H1 (cell line): ENCODE data around the gene TMEM232. TPM values are rescaled to one million over a fixed set of nuclear protein-coding genes. Genes with fewer than 3 reads are reported as not detected.

Source experiments
- CTCF ChIA-PET: fragments of 300-600 bp; sonication (Branson Sonifier 250); formaldehyde crosslinking; loops from one replicate; lab custom pipeline; 2021; ENCODE audit not compliant: partially characterized antibody; lab: Charles Lee
- POLR2A ChIA-PET: fragments of 300-600 bp; sonication (Branson Sonifier 250); formaldehyde crosslinking; loops from one replicate; lab custom pipeline; 2021; ENCODE audit warnings: inconsistent platforms; ENCODE audit not compliant: partially characterized antibody; lab: Charles Lee
- DNase-seq, 2 experiments: peaks; one replicate each; pipeline versions ENCODE4 v3.0.0 to v3.0.0-alpha.2; 2010 to 2022; ENCODE audit warnings: low spot score in 2 of 2, low read depth in 1 of 2, mixed read lengths in 1 of 2
- FAIRE-seq: peaks from 2 replicates; lab custom pipeline; 2011; peaks lifted over from hg19 to GRCh38; lab: Jason Lieb, UNC
- H2AFZ ChIP-seq: 2 replicates; pipeline ENCODE4 v1.8.1; 2012; ENCODE audit warnings: low read length, inconsistent platforms
- H2AK5ac ChIP-seq: 2 replicates; pipeline ENCODE4 v1.6.1; 2013; ENCODE audit warnings: low read depth, low read length
- H2BK120ac ChIP-seq: replicated peaks from 2 replicates; pipeline ENCODE3; 2013; ENCODE audit warnings: low read depth, low read length, inconsistent platforms
- H2BK12ac ChIP-seq: 2 replicates; pipeline ENCODE4 v1.6.1; 2013; ENCODE audit warnings: low read depth, low read length
- H2BK15ac ChIP-seq: 2 replicates; pipeline ENCODE4 v1.6.1; 2013; ENCODE audit warnings: low read length
- H2BK20ac ChIP-seq: 2 replicates; pipeline ENCODE4 v1.6.1; 2013; ENCODE audit warnings: low read length
- H2BK5ac ChIP-seq: 2 replicates; pipeline ENCODE4 v1.6.1; 2013; ENCODE audit warnings: low read depth, low read length
- H3K14ac ChIP-seq: 2 replicates; pipeline ENCODE4 v1.6.1; 2013; ENCODE audit warnings: inconsistent platforms; ENCODE audit not compliant: insufficient read length
- H3K18ac ChIP-seq: 2 replicates; pipeline ENCODE4 v1.6.1; 2013; ENCODE audit warnings: low read length; ENCODE audit errors: extremely low read depth
- H3K23ac ChIP-seq: 2 replicates; pipeline ENCODE4 v1.6.1; 2013; ENCODE audit warnings: inconsistent platforms; ENCODE audit not compliant: insufficient read length
- H3K23me2 ChIP-seq: 2 replicates; pipeline ENCODE4 v1.6.1; 2013; ENCODE audit warnings: low read depth, low read length
- H3K27ac ChIP-seq: 2 replicates; pipeline ENCODE4 v1.6.1; 2011; ENCODE audit warnings: low read depth, low read length, inconsistent platforms
- H3K27me3 ChIP-seq, 4 experiments: replicated peaks in 1 of 4; 1 replicate in 1 of 4; 2 replicates in 3 of 4; pipeline versions ENCODE4 v1.6.1 to v1.8.1; 2011 to 2013; ENCODE audit warnings: low read length in 3 of 4, mild to moderate bottlenecking in 3 of 4, inconsistent platforms in 2 of 4, mixed read lengths in 2 of 4, moderate library complexity in 1 of 4; ENCODE audit not compliant: control insufficient read depth in 3 of 4, insufficient read depth in 3 of 4; ENCODE audit errors: extremely low read depth in 1 of 4
- H3K36me3 ChIP-seq, 4 experiments: 2 replicates each; pipeline versions ENCODE4 v1.6.1 to v1.8.1; 2011 to 2013; ENCODE audit warnings: mild to moderate bottlenecking in 4 of 4, low read length in 3 of 4, moderate library complexity in 2 of 4, control low read depth in 1 of 4, inconsistent platforms in 1 of 4; ENCODE audit not compliant: insufficient read depth in 4 of 4, control insufficient read depth in 2 of 4
- H3K4ac ChIP-seq: replicated peaks from 2 replicates; pipeline ENCODE3; 2013; ENCODE audit warnings: low read length, low read depth, mixed read lengths, inconsistent platforms; ENCODE audit not compliant: insufficient read length
- H3K4me1 ChIP-seq, 4 experiments: replicated peaks in 1 of 4; 1 replicate in 1 of 4; 2 replicates in 3 of 4; pipeline versions ENCODE4 v1.6.1 to v1.8.1; 2011 to 2013; ENCODE audit warnings: low read length in 3 of 4, inconsistent platforms in 2 of 4, mixed read lengths in 1 of 4; ENCODE audit not compliant: insufficient read depth in 4 of 4, control insufficient read depth in 3 of 4
- H3K4me2 ChIP-seq, 2 experiments: 2 replicates each; pipeline versions ENCODE4 v1.6.1 to v1.8.1; 2011 to 2013; ENCODE audit warnings: low read depth in 2 of 2, low read length in 2 of 2, control low read depth in 1 of 2, inconsistent platforms in 1 of 2, mild to moderate bottlenecking in 1 of 2; ENCODE audit not compliant: insufficient read depth in 1 of 2
- H3K4me3 ChIP-seq, 4 experiments: fragments of 200-600, 300-600 bp in 1 of 4; sonication (generic), shearing (Covaris generic), sonication (Bioruptor Twin) in 1 of 4; 2 replicates each; pipeline versions ENCODE4 v1.5.1 to v1.8.1; 2011 to 2016; ENCODE audit warnings: low read length in 4 of 4, low read depth in 3 of 4, control low read depth in 2 of 4, inconsistent platforms in 2 of 4, mild to moderate bottlenecking in 2 of 4, mixed read lengths in 1 of 4, moderate library complexity in 1 of 4; ENCODE audit not compliant: insufficient read depth in 2 of 4; ENCODE audit errors: extremely low read depth in 1 of 4
- H3K56ac ChIP-seq: replicated peaks from 2 replicates; pipeline ENCODE3; 2013; ENCODE audit warnings: low read depth, mild to moderate bottlenecking, mixed read lengths, low read length, inconsistent platforms; ENCODE audit not compliant: insufficient read length
- H3K79me1 ChIP-seq: 2 replicates; pipeline ENCODE4 v1.6.1; 2013; ENCODE audit warnings: low read depth, low read length, control low read depth
- H3K79me2 ChIP-seq, 2 experiments: 2 replicates each; pipeline versions ENCODE4 v1.6.1 to v1.8.1; 2012 to 2013; ENCODE audit warnings: low read length in 2 of 2, mild to moderate bottlenecking in 2 of 2, inconsistent platforms in 1 of 2; ENCODE audit not compliant: insufficient read depth in 2 of 2, control insufficient read depth in 1 of 2
- H3K9ac ChIP-seq, 4 experiments: replicated peaks in 1 of 4; 1 replicate in 1 of 4; 2 replicates in 3 of 4; pipeline versions ENCODE4 v1.6.1 to v1.8.1; 2011 to 2013; ENCODE audit warnings: low read depth in 3 of 4, low read length in 3 of 4, control low read depth in 2 of 4, mild to moderate bottlenecking in 2 of 4, moderate library complexity in 2 of 4, inconsistent platforms in 1 of 4; ENCODE audit errors: extremely low read depth in 1 of 4
- H3K9me3 ChIP-seq, 2 experiments: 2 replicates each; pipeline versions ENCODE4 v1.6.1 to v1.8.1; 2012 to 2013; ENCODE audit warnings: mild to moderate bottlenecking in 2 of 2, moderate library complexity in 2 of 2, control low read depth in 1 of 2, inconsistent platforms in 1 of 2, low read depth in 1 of 2, low read length in 1 of 2, mixed read lengths in 1 of 2; ENCODE audit not compliant: insufficient read depth in 2 of 2
- H4K20me1 ChIP-seq, 2 experiments: replicated peaks in 1 of 2; 2 replicates each; pipeline versions ENCODE3 to v1.8.1; 2011 to 2013; ENCODE audit warnings: inconsistent platforms in 2 of 2, low read length in 2 of 2, mild to moderate bottlenecking in 1 of 2; ENCODE audit not compliant: insufficient read depth in 2 of 2, control insufficient read depth in 1 of 2
- H4K5ac ChIP-seq: 2 replicates; pipeline ENCODE4 v1.6.1; 2013; ENCODE audit warnings: low read length, low read depth, mixed read lengths, inconsistent platforms; ENCODE audit not compliant: insufficient read length
- H4K8ac ChIP-seq: 2 replicates; pipeline ENCODE4 v1.8.0; 2013; ENCODE audit warnings: mild to moderate bottlenecking, moderate library complexity, low read length, inconsistent platforms; ENCODE audit not compliant: insufficient read depth; ENCODE audit errors: extremely low read depth
- H4K91ac ChIP-seq: replicated peaks from 2 replicates; pipeline ENCODE3; 2013; ENCODE audit warnings: low read length, mixed read lengths, inconsistent platforms; ENCODE audit not compliant: insufficient read length
- ATF3 ChIP-seq: IDR thresholded peaks from 2 replicates; pipeline ENCODE4 v1.6.1; 2011; ENCODE audit warnings: low read depth, mild to moderate bottlenecking, low read length; ENCODE audit not compliant: insufficient read depth
- HDAC6 ChIP-seq: IDR thresholded peaks from one replicate; pipeline ENCODE4 v1.7.1; 2012; ENCODE audit warnings: low read depth, mild to moderate bottlenecking, inconsistent platforms, low read length, moderate library complexity
- KDM4A ChIP-seq: IDR thresholded peaks from one replicate; pipeline ENCODE4 v1.7.1; 2012; ENCODE audit warnings: low read depth, mild to moderate bottlenecking, moderate library complexity, low read length, inconsistent platforms; ENCODE audit not compliant: severe bottlenecking
- SP4 ChIP-seq: IDR thresholded peaks from 2 replicates; pipeline ENCODE4 v1.6.1; 2012; ENCODE audit warnings: low read length, inconsistent platforms
- SUZ12 ChIP-seq: fragments of 200-600 bp; sonication (generic); IDR thresholded peaks from 2 replicates; pipeline ENCODE4 v1.6.1; 2012; ENCODE audit warnings: mild to moderate bottlenecking, inconsistent platforms, low read length, moderate library complexity, mixed read lengths
- WGBS, 2 experiments: shearing (Covaris generic) in 1 of 2; methylation state at CpG; one replicate each; pipeline versions ENCODE4 v1.1.6 to v1.1.7; 2013 to 2015; ENCODE audit warnings: low lambda C conversion rate in 2 of 2, mixed read lengths in 2 of 2, inconsistent platforms in 1 of 2, low coverage in 1 of 2, missing lambda C conversion rate in 1 of 2; ENCODE audit not compliant: insufficient replicate concordance in 2 of 2, insufficient coverage in 1 of 2, insufficient read length in 1 of 2; ENCODE audit errors: extremely low coverage in 1 of 2, missing lambda C conversion rate in 1 of 2; 5-methylcytosine and 5-hydroxymethylcytosine counted together
- polyA plus RNA-seq, 7 experiments: library from polyadenylated mRNA; depleted of rRNA in 3 of 7; stranded (reverse) in 5 of 7; unstranded in 2 of 7; fragments of >200 nt in 5 of 7; fragments of 200-250 nt in 2 of 7; gene quantifications; 1 replicate in 5 of 7; 2 replicates in 1 of 7; 4 replicates in 1 of 7; pipeline versions ENCODE4 v1.2.1 to v1.2.3, GENCODE V29; 2011 to 2013; ENCODE audit warnings: missing spikeins in 2 of 7, mixed read lengths in 2 of 7
- total RNA-seq: library from RNA; stranded (reverse); fragmentation: NEBNext Ultra II Directional; extraction: Animal tissue kit (Norgen Biotek cat#: 25700); gene quantifications from 2 replicates; pipeline ENCODE4 v1.2.1, GENCODE V29; 2021

The TMEM232 gene
- total and polyA plus RNA-seq, 2 of the 8 experiments (the other 6 are each of a cell fraction or from before 2014, with no cell fraction given) = 0.38 to 1.3 TPM

GRCh38 chr5:110439296-110439695, 287.2 kb downstream of the TMEM232 start:
- CTCF ChIA-PET = interaction anchor here (0.7 to 4.7 kb wide), 5 partner anchors 150 to 391 kb away, joined by 3 to 28 read pairs (median 14); no protein-coding TSS in a partner anchor
- no peak for DNase-seq
- no peak overlapping the region for H4K5ac ChIP-seq
- no peak overlapping the region for H3K4me3 ChIP-seq
- no peak overlapping the region for H4K91ac ChIP-seq
- no peak overlapping the region for H2AFZ ChIP-seq
- 88% methylated on average over 3 of the region's 3 CpGs; no CpG with 5 or more reads in 1 of the 2 experiments for WGBS, 2 experiments
- no peaks in the 10 kb centered on the region for H3K79me1 ChIP-seq
- no peak overlapping the region for H4K8ac ChIP-seq
- H2BK5ac ChIP-seq = no peak overlapping the region
- no peak overlapping the region for H3K4me2 ChIP-seq
- no peak overlapping the region for H3K56ac ChIP-seq
- no peak overlapping the region for H2BK12ac ChIP-seq
- H3K4ac ChIP-seq = no peak overlapping the region
- no peak overlapping the region for H3K27ac ChIP-seq
- H3K23ac ChIP-seq = no peak overlapping the region
- no peak overlapping the region for H2BK120ac ChIP-seq
- TF ChIP-seq ATF3 (no peak), SUZ12 (no peak), KDM4A (no peak), SP4 (no peak), HDAC6 (no peak)
- TF ChIP-seq, all 59 proteins: peak for 0
- Histone ChIP-seq H3K9ac (no peak overlapping the region), H4K20me1 (no peaks in the 10 kb centered on the region), H3K36me3 (no peaks in the 10 kb centered on the region), H3K18ac (no peak overlapping the region), H3K79me2 (no peaks in the 10 kb centered on the region), H3K4me1 (no peaks in the 10 kb centered on the region), H2AK5ac (no peak overlapping the region), H3K27me3 (no peaks in the 10 kb centered on the region), H3K23me2 (no peaks in the 10 kb centered on the region), H3K9me3 (no peaks in the 10 kb centered on the region), H3K14ac (no peak overlapping the region), H2BK15ac (no peak overlapping the region), H2BK20ac (no peak overlapping the region)
- FAIRE-seq = no peak
- POLR2A ChIA-PET = no interaction called here
